GM08714 (cell line): ENCODE data around the gene SLC22A23.
A peak's percentile ranks its signal among the peaks of the same experiment; 100 is the strongest.

Experiments used
- H3K4me3 ChIP-seq: fragments of 200-500 bp; sonication (Bioruptor generic); 2 replicates; pipeline ENCODE4 v1.5.1; 2014; ENCODE audit warnings: mild to moderate bottlenecking, low read length, inconsistent platforms
- ZNF274 ChIP-seq: IDR thresholded peaks from 2 replicates; pipeline ENCODE4 v1.6.1; 2012; ENCODE audit warnings: mild to moderate bottlenecking, low read depth, low read length

SLC22A23 gene

DNA sequence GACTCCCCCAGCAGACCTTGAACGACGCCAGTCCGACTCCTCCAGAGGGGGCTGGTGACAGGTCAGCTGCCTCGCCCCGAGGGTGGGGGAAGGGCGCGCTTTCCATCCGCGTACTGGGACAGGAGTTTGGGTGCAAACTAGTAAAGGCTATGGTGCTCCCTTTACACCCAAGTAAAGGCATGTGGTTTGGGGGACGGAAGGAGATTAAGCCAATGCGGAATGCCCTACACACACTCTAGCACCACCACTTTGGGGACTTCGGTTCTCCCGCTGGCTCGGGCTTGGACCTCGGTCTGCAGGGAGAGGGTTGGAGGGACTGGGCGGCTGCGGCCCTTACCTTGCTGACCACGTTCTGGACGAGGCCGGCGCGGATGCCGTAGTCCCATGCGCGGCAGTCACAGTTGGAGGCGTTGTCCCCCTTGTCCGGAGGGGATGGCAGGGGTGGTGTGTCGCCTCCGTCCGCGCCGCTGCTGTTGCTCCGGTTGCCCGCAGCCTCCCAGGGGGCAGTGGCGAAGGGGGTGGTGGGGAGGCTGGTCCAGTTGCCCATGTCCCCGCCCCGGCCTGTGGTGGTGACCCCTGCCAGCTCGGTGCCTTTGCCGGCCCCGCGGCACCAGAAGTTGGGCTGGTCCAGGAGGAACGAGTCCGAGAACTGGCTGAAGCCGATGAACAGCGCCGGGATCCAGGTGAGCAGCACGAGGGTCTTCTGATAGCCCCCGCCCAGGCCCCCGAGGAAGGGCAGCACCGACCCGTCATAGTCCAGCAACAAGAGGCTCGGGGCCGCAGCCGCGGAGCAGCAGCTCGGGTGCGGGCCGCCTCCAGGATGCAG is 1.1 kb downstream of the SLC22A23 start:
- peak overlapping the region; percentile 22 for H3K4me3 ChIP-seq
- no peak for TF ChIP-seq ZNF274

DNA sequence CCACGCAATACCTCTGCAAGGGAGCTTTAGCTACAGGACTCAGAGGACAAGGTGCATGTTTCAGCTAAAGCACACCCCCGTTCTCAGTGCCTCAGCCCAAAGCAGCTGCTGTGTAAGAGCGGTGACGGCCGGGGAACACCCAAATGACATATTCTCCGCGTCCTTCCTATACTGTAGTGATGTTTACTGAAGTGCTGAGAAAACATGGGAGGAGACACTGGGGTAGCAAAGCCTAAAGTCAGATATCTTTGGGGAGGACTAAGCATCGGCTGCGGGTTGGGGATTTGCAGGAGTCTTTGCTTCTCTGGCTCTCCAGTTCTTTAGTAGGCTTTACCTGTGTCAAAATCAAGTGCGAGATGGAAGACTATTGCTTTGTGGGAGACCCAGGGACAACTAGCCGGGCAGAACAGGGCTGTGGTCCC is 1.7 kb downstream of the SLC22A23 start:
- TF ChIP-seq ZNF274 = no peak
- H3K4me3 ChIP-seq = peak overlapping the region; percentile 6; the same call in 1 of the 2 replicates

DNA sequence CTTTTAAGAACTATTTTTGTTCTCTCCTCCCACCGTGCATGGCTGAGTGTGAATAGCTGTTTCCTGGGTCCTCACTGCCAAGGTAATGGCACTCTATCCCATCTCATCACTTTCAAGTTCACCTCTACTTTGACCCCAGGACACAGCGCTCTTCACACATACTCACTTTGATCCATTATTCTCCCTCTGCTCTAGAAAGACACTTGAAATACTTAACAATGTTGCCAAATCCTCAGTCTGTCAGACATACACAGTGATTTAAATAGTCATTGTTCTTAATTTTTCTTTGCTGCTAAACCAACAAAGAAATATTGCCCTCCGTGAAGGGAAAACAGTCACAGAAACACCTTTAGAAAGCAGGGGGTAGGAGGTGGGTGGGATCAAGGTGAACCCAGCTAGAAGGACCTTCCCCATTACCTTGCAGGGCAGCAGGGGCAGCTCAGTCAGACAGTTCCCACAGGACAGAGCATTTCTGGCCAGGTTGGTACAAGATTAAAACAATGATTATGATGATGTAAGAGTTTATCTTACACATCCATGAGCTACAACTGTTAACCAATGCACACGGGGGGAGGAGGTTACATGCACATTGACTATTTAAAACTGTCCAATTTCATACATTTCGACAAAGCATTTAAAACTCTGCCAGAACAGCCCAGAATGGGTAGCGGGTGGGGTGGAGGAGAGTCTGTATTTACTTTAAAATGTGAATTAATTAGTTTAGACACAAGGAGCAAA is 2.4 kb downstream of the SLC22A23 start:
- no peak for TF ChIP-seq ZNF274
- H3K4me3 ChIP-seq = no peak overlapping the region; the same call in 1 of the 2 replicates

DNA sequence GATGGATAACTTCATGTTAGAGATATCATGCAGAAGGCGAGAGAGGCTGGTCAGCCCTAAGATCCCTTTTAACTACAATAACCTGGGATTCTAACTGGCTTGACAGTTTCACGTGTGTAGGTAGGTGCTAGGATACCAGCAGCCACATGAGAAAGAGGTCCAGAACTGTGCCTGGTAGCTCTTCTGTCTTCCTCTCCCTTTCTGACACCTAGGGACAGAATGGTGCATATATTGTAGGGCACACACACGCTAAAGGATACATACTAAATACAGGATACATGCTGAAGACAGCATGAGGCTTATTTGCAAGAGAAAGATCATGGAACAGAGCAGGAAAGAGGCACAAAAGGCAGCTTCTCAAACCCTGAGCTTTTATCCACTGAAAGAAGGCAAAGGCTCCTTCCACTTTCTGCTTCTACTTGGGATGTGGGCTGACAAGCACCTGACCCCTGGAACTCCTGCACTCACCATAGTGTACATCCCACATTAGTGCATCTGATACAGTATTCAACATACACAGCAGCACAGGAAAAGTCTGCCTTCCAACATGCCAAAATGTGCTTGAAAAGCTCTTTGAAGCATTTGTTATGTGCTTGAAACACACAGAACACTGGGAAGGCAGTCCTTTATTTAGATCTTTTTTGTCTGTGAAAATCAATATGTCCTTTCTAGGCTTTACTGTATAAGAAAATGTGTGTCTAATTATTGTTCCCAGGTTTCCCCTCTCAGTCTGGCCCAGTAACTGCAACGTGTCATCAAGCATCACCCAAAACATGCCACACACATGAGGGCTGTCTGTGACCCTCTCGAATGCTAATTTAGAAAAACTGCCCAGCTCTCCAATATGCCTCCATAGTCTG is 3.2 kb downstream of the SLC22A23 start:
- TF ChIP-seq ZNF274 = no peak

DNA sequence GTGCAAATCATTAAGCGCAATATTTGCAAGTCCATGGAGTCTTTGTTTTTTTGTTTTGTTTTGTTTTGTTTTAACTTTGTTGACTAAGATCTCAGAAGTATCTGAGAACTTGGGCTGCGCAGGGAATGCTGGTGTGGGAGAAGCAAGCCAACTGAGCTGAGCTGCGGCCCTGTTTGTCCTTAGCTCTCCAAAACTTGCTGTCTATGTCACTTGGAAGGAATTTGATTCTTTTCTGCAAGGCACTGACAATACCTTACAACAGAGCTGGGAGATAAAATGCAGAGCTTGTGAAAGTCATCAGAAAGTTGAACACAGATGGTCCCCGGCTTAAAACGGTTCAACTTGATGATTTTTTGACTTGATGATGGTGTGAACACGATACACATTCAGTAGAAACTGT is 5.4 kb downstream of the SLC22A23 start:
- no peak for TF ChIP-seq ZNF274
- no peak overlapping the region for H3K4me3 ChIP-seq

More for the DNA sequence above, 3.2 kb downstream of the SLC22A23 start:
- H3K4me3 ChIP-seq = no peak overlapping the region

DNA sequence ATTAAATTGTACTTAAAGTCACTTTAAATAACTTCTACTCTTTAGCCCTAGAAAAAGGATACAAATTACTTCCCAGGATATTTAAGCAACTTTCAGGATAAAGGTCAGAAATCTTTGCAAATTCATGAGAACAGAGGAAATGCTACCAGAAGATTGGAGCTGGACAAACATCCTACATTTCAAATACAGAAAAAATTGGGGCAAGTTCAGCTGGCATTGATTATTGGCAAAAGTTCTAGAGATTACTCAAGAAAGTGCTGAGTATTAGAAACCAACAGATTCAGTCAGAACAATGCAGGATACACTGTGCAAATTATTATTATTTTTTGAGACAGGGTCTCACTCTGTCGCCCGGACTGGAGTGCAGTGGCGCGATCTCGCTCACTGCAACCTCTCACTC is 6.0 kb downstream of the SLC22A23 start:
- no peak for TF ChIP-seq ZNF274

DNA sequence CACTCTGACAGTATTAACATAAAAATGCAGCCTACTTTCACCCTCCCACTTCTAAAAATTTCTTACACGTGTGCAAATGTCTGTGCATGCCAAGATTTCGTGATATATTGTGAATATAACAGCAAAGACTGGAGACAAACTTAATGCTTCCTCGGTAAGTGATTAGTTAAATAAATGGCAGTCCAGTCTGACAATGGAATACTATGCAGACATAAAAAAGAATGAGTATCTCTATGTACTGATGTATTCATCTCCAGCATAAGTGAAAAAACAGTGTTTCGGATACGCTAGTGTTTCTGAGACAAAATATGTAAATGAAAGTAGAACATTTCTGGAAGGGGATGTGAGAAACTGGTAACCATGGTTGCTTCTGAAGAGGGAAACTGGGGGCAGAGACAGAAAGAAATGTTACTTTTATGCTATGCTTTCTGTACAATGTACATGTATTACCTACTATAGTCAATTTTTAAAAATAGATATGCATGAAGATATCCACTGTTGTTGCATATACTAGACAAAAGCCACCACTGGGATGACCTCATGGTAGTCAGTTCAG is 7.0 kb downstream of the SLC22A23 start:
- no peak overlapping the region for H3K4me3 ChIP-seq
- no peak for TF ChIP-seq ZNF274

More for the DNA sequence above, 6.0 kb downstream of the SLC22A23 start:
- no peak overlapping the region for H3K4me3 ChIP-seq

DNA sequence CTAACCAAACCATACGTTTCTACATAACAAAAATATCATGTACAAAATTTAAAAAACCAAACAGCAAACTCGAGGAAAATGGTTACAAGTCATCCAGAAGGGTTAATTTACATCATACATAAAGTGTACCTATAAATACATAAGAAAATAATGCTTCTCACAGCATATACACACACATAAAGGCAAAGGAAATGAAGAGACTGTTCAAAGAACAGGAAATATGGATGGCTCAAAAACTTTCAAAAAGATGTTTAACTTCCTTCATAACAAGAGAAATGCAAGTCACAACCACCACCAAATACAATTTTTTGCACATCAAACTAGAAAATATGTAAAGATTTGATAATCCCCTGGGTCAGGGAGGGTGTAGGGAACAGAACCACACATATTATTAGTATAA is 7.5 kb downstream of the SLC22A23 start:
- no peak for TF ChIP-seq ZNF274
- H3K4me3 ChIP-seq = no peak overlapping the region

DNA sequence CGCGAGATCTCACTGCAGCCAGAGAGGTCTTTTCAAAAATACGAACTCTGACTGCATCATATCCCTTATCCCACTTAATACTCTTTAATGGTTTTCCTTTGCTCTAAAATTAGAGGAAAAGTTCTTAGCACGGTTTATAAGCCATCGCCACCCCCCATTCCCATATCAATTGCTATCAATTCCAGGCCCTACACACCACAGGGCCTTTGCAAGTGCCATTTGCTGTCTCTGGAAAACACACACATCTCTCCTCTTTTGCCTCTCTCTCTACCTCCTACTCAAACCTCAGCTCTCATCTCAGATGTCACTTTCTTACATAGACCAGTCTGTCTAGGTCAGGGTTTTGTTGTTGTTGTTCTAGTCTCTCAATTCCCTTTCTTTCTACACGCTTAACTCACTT is 9.8 kb downstream of the SLC22A23 start:
- H3K4me3 ChIP-seq = no peak overlapping the region
- TF ChIP-seq ZNF274 = no peak

DNA sequence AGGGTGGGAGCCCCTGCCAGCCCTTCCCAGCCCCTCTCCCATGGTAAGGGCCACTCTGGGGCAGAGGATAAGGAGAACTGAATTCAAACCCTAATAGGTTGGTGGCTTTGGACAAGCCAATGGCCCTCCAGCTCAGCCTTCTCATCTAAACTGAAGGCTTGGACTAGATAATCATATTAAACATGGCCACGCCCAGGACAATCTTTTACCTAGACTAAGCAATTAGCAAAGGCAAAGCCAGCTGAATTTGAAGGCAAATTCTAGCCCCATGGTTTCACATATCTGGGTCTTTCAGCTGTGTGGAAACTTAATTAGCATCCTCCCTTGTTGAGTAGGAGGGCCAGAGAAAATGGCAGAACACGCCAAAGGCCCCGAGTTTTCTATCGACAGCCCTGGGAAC is 10.7 kb downstream of the SLC22A23 start:
- no peak for TF ChIP-seq ZNF274

DNA sequence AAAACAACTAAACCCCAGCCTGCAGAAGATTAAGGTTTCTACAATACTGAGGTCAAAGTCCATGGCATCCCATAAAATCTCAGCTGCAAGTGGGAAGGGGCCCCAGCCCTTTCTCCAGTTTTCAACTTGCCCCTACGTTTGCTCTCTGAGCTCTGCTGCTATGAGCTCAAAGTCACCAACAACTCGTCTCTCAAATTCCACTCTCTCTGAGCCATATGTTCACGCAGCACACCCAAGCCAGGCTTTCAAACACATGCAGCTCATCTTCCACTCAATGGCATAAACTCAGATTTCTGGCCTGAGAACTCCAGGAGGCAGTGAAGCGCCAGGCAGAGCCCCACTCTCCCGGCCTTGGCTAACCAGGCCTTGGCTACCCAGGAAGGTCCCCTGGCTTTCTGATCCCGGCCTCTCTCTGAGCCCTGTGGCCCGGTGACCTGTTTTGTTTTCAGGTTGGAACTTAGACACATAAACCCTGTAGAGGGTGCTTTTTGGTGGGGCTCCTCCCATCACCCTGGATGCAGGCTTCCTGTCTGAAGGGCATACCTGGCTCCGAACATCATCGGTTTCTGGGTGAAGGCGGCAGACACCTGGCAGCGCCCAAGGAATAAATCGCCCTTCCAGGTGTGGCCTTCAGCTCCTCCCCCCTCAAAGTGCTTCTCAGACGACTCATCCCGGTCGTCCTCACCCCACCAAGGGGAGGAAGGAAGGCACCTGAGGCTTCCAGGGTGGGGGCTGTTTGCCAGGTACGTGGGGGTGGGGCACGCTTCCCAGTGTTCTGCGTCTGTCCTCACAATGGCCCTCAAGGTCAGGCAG is 12.4 kb downstream of the SLC22A23 start:
- no peak overlapping the region for H3K4me3 ChIP-seq
- no peak for TF ChIP-seq ZNF274

More for the DNA sequence above, 10.7 kb downstream of the SLC22A23 start:
- no peak overlapping the region for H3K4me3 ChIP-seq

DNA sequence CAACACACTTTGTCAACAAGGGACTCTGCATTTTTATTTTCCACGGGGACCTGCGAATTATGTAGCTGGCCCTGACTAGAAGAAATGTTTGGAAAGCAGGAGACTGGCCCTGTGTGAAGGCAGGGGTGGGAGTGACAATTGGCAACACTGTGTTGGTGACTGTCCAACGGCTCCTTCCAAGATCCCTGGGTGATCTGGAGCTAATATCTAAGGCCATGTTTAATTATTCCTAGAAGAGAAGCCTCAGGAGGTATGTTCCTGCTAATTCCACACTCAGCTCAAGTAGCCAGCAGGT is 13.7 kb downstream of the SLC22A23 start:
- no peak for TF ChIP-seq ZNF274

More for the DNA sequence above, 13.7 kb downstream of the SLC22A23 start:
- H3K4me3 ChIP-seq = no peak overlapping the region
